ENCODE measurements around the gene RAB11FIP3. TPM values are rescaled to one million over a fixed set of nuclear protein-coding genes. Genes with fewer than 3 reads are reported as not detected.

RAB11FIP3 gene
- total and polyA plus RNA-seq, 9 of the 15 experiments (the other 6 are each of a cell fraction or from before 2014, with no cell fraction given): 0.46 to 13.1 (median 4.3) TPM

- TF ChIP-seq THAP12 (CRISPR knock-in tag; IDR thresholded peaks at IDR 0.05) (no peak), ZMIZ1 (IDR thresholded peaks at IDR 0.05; ENCODE audit: low read depth in 2 of 2, low read length in 2 of 2) (no peak), ZFP36 (IDR thresholded peaks at IDR 0.05; ENCODE audit: low read depth, low read length, partially characterized antibody) (peak; percentile 22), FOXP1 (CRISPR knock-in tag; IDR thresholded peaks at IDR 0.05) (no peak), RBFOX2 (IDR thresholded peaks at IDR 0.05; ENCODE audit: low read depth, low read length) (no peak), ZNF143 (CRISPR knock-in tag; IDR thresholded peaks at IDR 0.05) (no peak), TCF15 (CRISPR knock-in tag; IDR thresholded peaks at IDR 0.05) (no peak), SMARCA5 (IDR thresholded peaks at IDR 0.05) (peak; percentile 91), LCOR (CRISPR knock-in tag; IDR thresholded peaks at IDR 0.05) (peak; percentile 37; the same call in 1 of the 2 replicates), E4F1 (CRISPR knock-in tag; IDR thresholded peaks at IDR 0.05; ENCODE audit: borderline replicate concordance) (no peak), ATF7 (IDR thresholded peaks at IDR 0.05) (peak; percentile 56; the same call in 1 of the 2 replicates), FOS (IDR thresholded peaks at IDR 0.05; ENCODE audit: extremely low read depth, insufficient read length) (no peak), TCF7 (IDR thresholded peaks at IDR 0.05; ENCODE audit: borderline replicate concordance) (no peak), SP2 (IDR thresholded peaks at IDR 0.05; ENCODE audit: extremely low read depth, low read depth, low read length, poor library complexity, severe bottlenecking) (no peak), RFX7 (CRISPR knock-in tag; IDR thresholded peaks at IDR 0.05) (no peak), NFXL1 (CRISPR knock-in tag; IDR thresholded peaks at IDR 0.05) (no peak), ZNF644 (tag; IDR thresholded peaks at IDR 0.05; ENCODE audit: low read depth) (no peak), ZC3H4 (CRISPR knock-in tag; IDR thresholded peaks at IDR 0.05; ENCODE audit: borderline replicate concordance) (no peak), NEUROD1 (IDR thresholded peaks at IDR 0.05; ENCODE audit: borderline replicate concordance, low read depth, low read length, partially characterized antibody) (no peak), ETV1 (tag; conservative IDR thresholded peaks at IDR 0.05; ENCODE audit: low read depth) (no peak)
These were observed 33.5 kb upstream of the RAB11FIP3 start (continued) for GRCh38 chr16:391885-392335.

All from K562 (cell line).